ENCODE results near the gene CWC27.
"Not testable (repeated sequence)": the region's sequence is repeated elsewhere in the genome, so short reads cannot be mapped to it uniquely, and the experiment has no call there.

CWC27 gene

DNA sequence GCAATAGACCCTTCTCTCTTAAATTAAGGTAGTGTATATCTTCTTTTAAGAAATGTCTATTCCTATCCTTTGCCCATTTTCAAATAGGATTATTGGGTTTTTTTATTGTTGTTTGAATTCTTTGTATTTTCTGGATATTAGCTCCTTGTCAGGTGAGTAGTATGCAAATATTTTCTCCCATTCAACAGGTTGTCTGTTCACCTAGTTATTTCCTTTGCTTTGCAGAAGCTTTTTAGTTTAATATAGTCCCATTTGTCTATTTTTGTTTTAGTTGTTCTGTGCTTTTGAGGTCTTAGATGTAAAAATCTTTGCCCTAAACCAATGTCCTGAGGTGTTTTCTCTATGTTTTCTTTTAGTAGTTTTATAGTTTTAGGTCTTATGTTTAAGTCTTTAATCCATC, 104.7 kb downstream of the CWC27 start:
- H3K9me3 ChIP-seq (ENCODE audit: control insufficient read depth, low read length), result no peaks in the 10 kb centered on the region
- H3K4me3 ChIP-seq (ENCODE audit: extremely low read depth, insufficient read depth, low read length, poor library complexity, severe bottlenecking), result no peak overlapping the region
- no peaks in the 10 kb centered on the region for H3K36me3 ChIP-seq (ENCODE audit: control insufficient read depth, insufficient read depth, low read length)
- no peaks in the 10 kb centered on the region for H3K4me1 ChIP-seq (ENCODE audit: control insufficient read depth, insufficient read depth, low read length, poor library complexity, severe bottlenecking)
- no peak overlapping the region for H3K27ac ChIP-seq (ENCODE audit: low read depth, low read length, severe bottlenecking)

DNA sequence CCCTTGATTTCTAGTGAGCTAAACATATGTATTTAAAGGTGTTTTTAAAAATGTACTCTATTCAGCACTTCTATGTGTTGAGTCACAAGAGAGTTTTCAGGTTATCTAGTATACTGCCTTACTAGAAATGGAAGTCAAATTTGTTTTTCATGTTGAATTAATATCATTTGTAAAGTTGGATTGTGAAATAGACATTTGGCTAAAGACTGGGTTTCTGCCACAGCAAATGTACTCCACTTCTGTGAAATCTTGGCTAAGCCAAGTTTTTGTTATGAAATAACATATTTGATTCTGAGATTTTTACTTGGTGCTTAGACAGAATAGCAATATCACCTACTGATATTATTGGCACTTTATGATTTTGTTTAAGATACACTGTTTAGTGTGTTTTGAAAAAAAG, 106.0 kb downstream of the CWC27 start:
- Histone ChIP-seq H3K4me3 (ENCODE audit: extremely low read depth, insufficient read depth, low read length, poor library complexity, severe bottlenecking) (no peak overlapping the region), H3K27ac (ENCODE audit: low read depth, low read length, severe bottlenecking) (no peak overlapping the region), H3K36me3 (ENCODE audit: control insufficient read depth, insufficient read depth, low read length) (no peaks in the 10 kb centered on the region), H3K9me3 (ENCODE audit: control insufficient read depth, low read length) (no peaks in the 10 kb centered on the region), H3K4me1 (ENCODE audit: control insufficient read depth, insufficient read depth, low read length, poor library complexity, severe bottlenecking) (no peaks in the 10 kb centered on the region)

DNA sequence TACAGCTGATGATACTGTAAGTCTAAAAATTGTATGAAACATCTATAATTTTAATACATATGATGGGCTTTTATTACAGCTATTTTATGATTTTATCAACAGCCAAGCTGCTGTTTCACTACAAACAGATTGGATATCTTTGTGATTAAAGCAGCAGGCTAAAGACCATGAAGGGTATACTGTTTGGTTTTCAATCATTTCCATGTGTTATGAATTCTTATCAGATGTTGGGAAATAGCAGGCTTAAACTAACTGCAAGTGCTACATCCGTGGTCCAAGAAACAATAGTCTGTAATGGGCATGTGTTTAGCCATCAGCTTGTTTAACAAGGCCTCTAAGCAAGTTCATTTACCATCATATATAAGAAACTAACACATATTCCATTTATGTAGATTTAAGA, 107.5 kb downstream of the CWC27 start:
- Histone ChIP-seq H3K36me3 (ENCODE audit: control insufficient read depth, insufficient read depth, low read length) (no peaks in the 10 kb centered on the region), H3K4me3 (ENCODE audit: extremely low read depth, insufficient read depth, low read length, poor library complexity, severe bottlenecking) (no peak overlapping the region), H3K4me1 (ENCODE audit: control insufficient read depth, insufficient read depth, low read length, poor library complexity, severe bottlenecking) (no peaks in the 10 kb centered on the region), H3K9me3 (ENCODE audit: control insufficient read depth, low read length) (no peaks in the 10 kb centered on the region), H3K27ac (ENCODE audit: low read depth, low read length, severe bottlenecking) (no peak overlapping the region)
- WGBS, 2 experiments (ENCODE audit: insufficient coverage in 2 of 2), result no CpG with 5 or more reads among the region's 1 CpG

DNA sequence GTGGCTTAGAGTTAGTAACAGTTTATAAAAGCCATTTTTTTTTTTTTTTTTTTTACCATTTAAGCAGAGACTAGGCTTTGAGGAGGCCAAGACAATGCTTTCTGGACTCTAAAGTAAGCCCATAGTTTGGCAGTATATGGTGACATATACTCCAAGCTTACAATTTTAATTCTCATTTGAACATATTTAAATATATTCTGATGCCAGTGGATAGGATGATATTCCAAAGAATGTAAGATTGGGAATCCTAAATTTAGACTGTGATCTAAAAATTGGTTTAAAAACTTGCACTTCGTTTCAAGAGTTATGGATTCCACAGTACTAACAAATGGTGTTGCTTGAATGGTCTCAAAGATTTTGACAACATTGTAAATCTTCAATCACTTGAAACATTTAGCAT, 112.1 kb downstream of the CWC27 start:
- H3K27ac ChIP-seq (ENCODE audit: low read depth, low read length, severe bottlenecking), result no peak overlapping the region
- no peaks in the 10 kb centered on the region for H3K36me3 ChIP-seq (ENCODE audit: control insufficient read depth, insufficient read depth, low read length)
- H3K4me3 ChIP-seq (ENCODE audit: extremely low read depth, insufficient read depth, low read length, poor library complexity, severe bottlenecking), result no peak overlapping the region
- H3K4me1 ChIP-seq (ENCODE audit: control insufficient read depth, insufficient read depth, low read length, poor library complexity, severe bottlenecking), result no peaks in the 10 kb centered on the region
- no peaks in the 10 kb centered on the region for H3K9me3 ChIP-seq (ENCODE audit: control insufficient read depth, low read length)
- no CpG with 5 or more reads among the region's 1 CpG for WGBS, 2 experiments (ENCODE audit: insufficient coverage in 2 of 2)

DNA sequence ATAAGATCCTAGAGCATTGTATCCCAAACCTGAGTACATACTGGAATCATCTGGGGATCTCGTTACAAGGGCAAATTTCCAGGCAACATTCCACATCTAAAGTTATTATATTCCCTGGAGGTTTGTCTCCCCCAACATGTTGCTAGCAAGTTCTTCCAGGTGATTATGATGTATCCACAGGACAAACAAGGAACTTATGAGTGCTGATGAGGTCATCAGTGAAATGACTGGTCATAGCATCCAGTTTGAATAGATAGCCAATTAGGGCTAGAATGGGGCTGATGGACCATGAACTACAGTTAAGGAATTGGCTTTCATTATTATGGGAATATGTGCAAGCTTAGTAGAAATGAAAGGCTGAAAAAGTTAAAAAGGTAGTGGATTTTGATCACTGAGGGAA, 115.2 kb downstream of the CWC27 start:
- H3K27ac ChIP-seq (ENCODE audit: low read depth, low read length, severe bottlenecking), result no peak overlapping the region
- H3K4me3 ChIP-seq (ENCODE audit: extremely low read depth, insufficient read depth, low read length, poor library complexity, severe bottlenecking), result no peak overlapping the region
- WGBS, 2 experiments (ENCODE audit: insufficient coverage in 2 of 2), result no CpG with 5 or more reads among the region's 1 CpG
- H3K36me3 ChIP-seq (ENCODE audit: control insufficient read depth, insufficient read depth, low read length), result no peaks in the 10 kb centered on the region
- no peaks in the 10 kb centered on the region for H3K4me1 ChIP-seq (ENCODE audit: control insufficient read depth, insufficient read depth, low read length, poor library complexity, severe bottlenecking)
- no peaks in the 10 kb centered on the region for H3K9me3 ChIP-seq (ENCODE audit: control insufficient read depth, low read length)

DNA sequence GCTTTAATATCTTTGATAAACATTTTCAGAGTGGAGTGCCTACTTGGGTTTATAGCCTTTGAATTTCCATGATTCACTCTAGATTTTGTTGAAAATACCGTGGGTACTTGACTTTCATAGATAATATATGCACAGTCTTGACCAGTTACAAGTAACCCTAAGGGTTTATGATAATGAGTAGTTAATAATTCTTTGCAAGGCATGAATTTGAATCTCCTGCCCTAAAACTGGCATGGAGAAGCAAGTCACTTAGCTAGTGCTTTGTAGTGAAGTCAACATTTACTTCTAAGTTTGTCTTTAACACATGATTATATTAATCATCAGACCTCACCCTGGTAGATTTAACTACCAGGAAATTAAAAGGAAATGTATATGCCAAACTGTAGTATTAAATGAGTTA, 115.8 kb downstream of the CWC27 start:
- Histone ChIP-seq H3K4me1 (ENCODE audit: control insufficient read depth, insufficient read depth, low read length, poor library complexity, severe bottlenecking) (no peaks in the 10 kb centered on the region), H3K4me3 (ENCODE audit: extremely low read depth, insufficient read depth, low read length, poor library complexity, severe bottlenecking) (no peak overlapping the region), H3K27ac (ENCODE audit: low read depth, low read length, severe bottlenecking) (no peak overlapping the region), H3K9me3 (ENCODE audit: control insufficient read depth, low read length) (no peaks in the 10 kb centered on the region), H3K36me3 (ENCODE audit: control insufficient read depth, insufficient read depth, low read length) (no peaks in the 10 kb centered on the region)
- WGBS, 2 experiments (ENCODE audit: insufficient coverage in 2 of 2), result no CpG with 5 or more reads among the region's 1 CpG

DNA sequence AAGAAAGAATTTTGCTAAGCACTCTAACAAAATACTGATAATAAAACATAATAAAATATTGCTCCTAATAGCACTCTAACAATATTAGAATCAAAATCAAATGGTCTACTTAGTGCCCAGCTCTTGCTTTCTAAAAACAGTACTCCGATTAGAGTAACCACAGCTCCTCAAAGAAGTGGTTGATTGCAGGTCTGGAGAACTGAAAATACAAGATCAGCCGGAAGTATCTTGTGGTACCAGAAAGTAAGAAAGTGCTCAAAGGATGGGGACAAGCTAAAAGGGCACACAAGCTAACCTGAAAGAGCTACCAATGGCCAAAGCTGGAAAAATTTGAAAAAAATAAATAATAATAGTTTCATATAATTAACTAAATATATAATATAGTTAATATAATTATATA, 119.2 kb downstream of the CWC27 start:
- 100% methylated on average over 1 to 2 of the region's 2 CpGs for WGBS, 2 experiments (ENCODE audit: insufficient coverage in 2 of 2)

DNA sequence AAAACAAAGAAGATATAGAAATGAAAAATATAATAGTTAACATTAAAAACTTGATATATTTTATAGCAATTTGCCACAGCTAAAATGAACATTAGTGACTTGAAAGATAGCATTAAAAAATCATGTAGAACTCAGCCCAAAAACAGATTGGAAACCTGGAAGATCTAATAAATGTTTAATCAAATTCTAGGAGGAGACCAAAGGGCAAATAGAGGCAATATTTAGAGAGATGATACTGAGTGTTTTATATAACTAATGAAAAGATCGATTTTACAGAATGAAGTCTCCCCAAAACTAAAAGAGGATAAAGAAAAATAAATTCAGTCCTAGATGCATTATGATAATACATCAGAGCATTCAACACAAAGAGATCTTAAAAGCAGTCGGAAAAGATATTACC, 127.0 kb downstream of the CWC27 start:
- H3K36me3 ChIP-seq (ENCODE audit: control insufficient read depth, insufficient read depth, low read length), result no peaks in the 10 kb centered on the region
- WGBS, 2 experiments (ENCODE audit: insufficient coverage in 2 of 2), result no CpG with 5 or more reads among the region's 2 CpGs

More for the DNA sequence above, 119.2 kb downstream of the CWC27 start:
- H3K36me3 ChIP-seq (ENCODE audit: control insufficient read depth, insufficient read depth, low read length), result no peaks in the 10 kb centered on the region
- H3K4me1 ChIP-seq (ENCODE audit: control insufficient read depth, insufficient read depth, low read length, poor library complexity, severe bottlenecking), result no peaks in the 10 kb centered on the region
- H3K9me3 ChIP-seq (ENCODE audit: control insufficient read depth, low read length), result no peaks in the 10 kb centered on the region
- H3K27ac ChIP-seq (ENCODE audit: low read depth, low read length, severe bottlenecking), result no peak overlapping the region
- H3K4me3 ChIP-seq (ENCODE audit: extremely low read depth, insufficient read depth, low read length, poor library complexity, severe bottlenecking), result no peak overlapping the region

DNA sequence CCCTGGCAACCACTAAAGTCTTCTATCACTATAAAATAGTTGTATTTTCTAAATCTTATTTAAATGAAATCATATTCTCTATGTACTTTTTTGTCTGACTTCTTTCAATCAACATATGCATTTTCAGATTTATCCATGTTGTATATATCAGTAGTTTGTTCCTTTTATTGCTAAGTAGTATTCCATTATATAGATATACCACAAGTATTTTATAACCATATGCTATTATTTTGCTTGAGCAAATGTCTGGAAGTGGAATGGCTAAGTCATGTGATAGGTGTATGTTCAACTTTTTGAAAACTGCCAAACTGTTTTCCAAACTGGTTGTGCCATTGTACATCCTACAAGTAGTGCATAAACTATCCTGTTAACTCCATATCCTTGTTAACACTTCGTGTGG, 131.1 kb downstream of the CWC27 start:
- Histone ChIP-seq H3K4me3 (ENCODE audit: extremely low read depth, insufficient read depth, low read length, poor library complexity, severe bottlenecking) (no peak overlapping the region), H3K36me3 (ENCODE audit: control insufficient read depth, insufficient read depth, low read length) (no peaks in the 10 kb centered on the region), H3K27ac (ENCODE audit: low read depth, low read length, severe bottlenecking) (no peak overlapping the region), H3K4me1 (ENCODE audit: control insufficient read depth, insufficient read depth, low read length, poor library complexity, severe bottlenecking) (no peaks in the 10 kb centered on the region), H3K9me3 (ENCODE audit: control insufficient read depth, low read length) (no peaks in the 10 kb centered on the region)
- 83% methylated on average over 1 of the region's 1 CpG; no CpG with 5 or more reads in 1 of the 2 experiments for WGBS, 2 experiments (ENCODE audit: insufficient coverage in 2 of 2)

More for the DNA sequence above, 127.0 kb downstream of the CWC27 start:
- Histone ChIP-seq H3K4me3 (ENCODE audit: extremely low read depth, insufficient read depth, low read length, poor library complexity, severe bottlenecking) (no peak overlapping the region), H3K4me1 (ENCODE audit: control insufficient read depth, insufficient read depth, low read length, poor library complexity, severe bottlenecking) (no peaks in the 10 kb centered on the region), H3K27ac (ENCODE audit: low read depth, low read length, severe bottlenecking) (no peak overlapping the region), H3K9me3 (ENCODE audit: control insufficient read depth, low read length) (no peaks in the 10 kb centered on the region)

DNA sequence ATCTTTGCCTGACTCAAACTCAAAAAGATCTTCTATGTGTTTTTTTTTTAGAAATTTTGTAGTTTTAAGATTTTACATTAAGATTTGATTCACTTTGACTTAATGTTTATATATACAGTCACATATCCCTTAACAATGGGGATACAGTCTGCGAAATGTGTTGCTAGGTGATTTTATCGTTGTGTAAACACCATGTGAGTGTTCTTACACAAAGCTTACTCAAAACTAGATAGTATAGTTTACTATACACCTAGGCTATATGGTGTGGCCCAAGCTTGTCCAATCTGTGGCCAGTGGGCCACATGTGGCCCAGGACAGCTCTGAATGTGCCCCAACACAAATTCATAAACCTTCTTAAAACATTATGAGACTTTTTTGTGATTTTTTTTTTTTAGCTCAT, 131.9 kb downstream of the CWC27 start:
- Histone ChIP-seq H3K4me1 (ENCODE audit: control insufficient read depth, insufficient read depth, low read length, poor library complexity, severe bottlenecking) (no peaks in the 10 kb centered on the region), H3K27ac (ENCODE audit: low read depth, low read length, severe bottlenecking) (no peak overlapping the region), H3K36me3 (ENCODE audit: control insufficient read depth, insufficient read depth, low read length) (no peaks in the 10 kb centered on the region), H3K4me3 (ENCODE audit: extremely low read depth, insufficient read depth, low read length, poor library complexity, severe bottlenecking) (no peak overlapping the region), H3K9me3 (ENCODE audit: control insufficient read depth, low read length) (no peaks in the 10 kb centered on the region)
- WGBS, 2 experiments (ENCODE audit: insufficient coverage in 2 of 2), result no CpG with 5 or more reads among the region's 2 CpGs

DNA sequence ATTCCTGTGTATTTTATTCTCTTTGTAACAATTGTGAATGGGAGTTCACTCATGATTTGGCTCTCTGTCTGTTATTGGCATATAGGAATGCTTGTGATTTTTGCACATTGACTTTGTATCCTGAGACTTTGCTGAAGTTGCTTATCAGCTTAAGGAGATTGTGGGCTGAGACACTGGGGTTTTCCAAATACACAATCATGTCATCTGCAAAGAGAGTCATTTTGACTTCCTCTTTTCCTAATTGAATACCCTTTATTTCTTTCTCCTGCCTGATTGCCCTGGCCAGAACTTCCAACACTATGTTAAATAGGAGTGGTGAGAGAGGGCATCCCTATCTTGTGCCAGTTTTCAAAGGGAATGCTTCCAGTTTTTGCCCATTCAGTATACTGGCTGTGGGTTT, 138.7 kb downstream of the CWC27 start:
- H3K27ac ChIP-seq (ENCODE audit: low read depth, low read length, severe bottlenecking); H3K36me3 ChIP-seq (ENCODE audit: control insufficient read depth, insufficient read depth, low read length); H3K4me1 ChIP-seq (ENCODE audit: control insufficient read depth, insufficient read depth, low read length, poor library complexity, severe bottlenecking); H3K4me3 ChIP-seq (ENCODE audit: extremely low read depth, insufficient read depth, low read length, poor library complexity, severe bottlenecking); H3K9me3 ChIP-seq (ENCODE audit: control insufficient read depth, low read length): not testable (repeated sequence)

DNA sequence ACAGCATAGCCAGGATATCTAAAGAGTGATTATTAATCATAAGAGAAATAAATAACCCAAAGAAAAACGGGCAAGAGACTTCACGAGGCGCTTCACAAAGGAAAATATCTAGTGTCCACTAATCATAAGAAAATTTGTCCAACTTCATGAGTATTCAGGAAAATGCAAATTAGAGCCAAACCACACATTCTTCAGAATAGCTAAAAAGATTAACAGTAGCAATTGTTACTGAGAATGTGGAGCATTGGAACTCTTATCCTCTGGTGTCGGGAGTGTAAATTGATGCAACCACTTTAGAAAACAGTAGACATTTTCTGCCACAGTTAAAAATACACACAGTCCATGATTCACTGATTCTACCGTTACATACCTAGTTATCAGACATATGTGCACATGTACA, 145.7 kb downstream of the CWC27 start:
- Histone ChIP-seq H3K36me3 (ENCODE audit: control insufficient read depth, insufficient read depth, low read length) (no peaks in the 10 kb centered on the region), H3K4me3 (ENCODE audit: extremely low read depth, insufficient read depth, low read length, poor library complexity, severe bottlenecking) (no peak overlapping the region), H3K4me1 (ENCODE audit: control insufficient read depth, insufficient read depth, low read length, poor library complexity, severe bottlenecking) (no peaks in the 10 kb centered on the region), H3K27ac (ENCODE audit: low read depth, low read length, severe bottlenecking) (no peak overlapping the region), H3K9me3 (ENCODE audit: control insufficient read depth, low read length) (peaks cover 3% of the 10 kb centered on the region)
- WGBS, 2 experiments (ENCODE audit: insufficient coverage in 2 of 2), result no CpG with 5 or more reads among the region's 5 CpGs
